GM12878 (cell line): ENCODE measurements around the gene FAM234A. TPM values are rescaled to one million over a fixed set of nuclear protein-coding genes. Genes with fewer than 3 reads are reported as not detected.

Experiments
- ATF7 ChIP-seq: fragments of 450-650 bp; IDR thresholded peaks from 2 replicates; pipeline ENCODE4 v1.6.1; 2016; ENCODE audit warnings: low read depth, mild to moderate bottlenecking
- BACH1 ChIP-seq: fragments of 450-650 bp; IDR thresholded peaks from 2 replicates; pipeline ENCODE4 v1.6.1; 2017; ENCODE audit warnings: mild to moderate bottlenecking, borderline replicate concordance
- BRCA1 ChIP-seq: IDR thresholded peaks from 2 replicates; pipeline ENCODE4 v1.6.1; 2011; ENCODE audit warnings: low read depth, low read length, improper control_type of control experiment
- EED ChIP-seq: sonication (generic); IDR thresholded peaks from 2 replicates; pipeline ENCODE4 v1.6.1; 2016; ENCODE audit warnings: antibody characterized with exemption, low read depth
- EP300 ChIP-seq, 2 experiments: fragments of 150-350 bp in 1 of 2; IDR thresholded peaks; 2 replicates each; pipeline ENCODE4 v1.6.1; 2011 to 2012; ENCODE audit warnings: low read depth in 2 of 2, low read length in 2 of 2, borderline replicate concordance in 1 of 2, improper control_type of control experiment in 1 of 2, inconsistent platforms in 1 of 2; ENCODE audit not compliant: control insufficient read depth in 1 of 2
- FOXK2 ChIP-seq: fragments of 450-650 bp; IDR thresholded peaks from 2 replicates; pipeline ENCODE4 v1.6.1; 2017; ENCODE audit warnings: mild to moderate bottlenecking, moderate library complexity
- HCFC1 ChIP-seq: fragments of 150-350 bp; IDR thresholded peaks from 2 replicates; pipeline ENCODE4 v1.6.1; 2014; ENCODE audit warnings: low read length
- HDAC6 ChIP-seq: fragments of 200-600 bp; sonication (generic); IDR thresholded peaks from one replicate; pipeline ENCODE4 v1.8.0; 2017; ENCODE audit warnings: antibody characterized with exemption; ENCODE audit not compliant: unreplicated experiment
- IKZF2 ChIP-seq, 2 experiments: fragments of 450-650 bp; IDR thresholded peaks; 2 replicates each; pipeline ENCODE4 v1.6.1; 2017; ENCODE audit warnings: mild to moderate bottlenecking in 2 of 2, moderate library complexity in 2 of 2
- JUND ChIP-seq: IDR thresholded peaks from 2 replicates; pipeline ENCODE4 v1.6.1; 2012; ENCODE audit warnings: low read depth, mild to moderate bottlenecking, low read length, improper control_type of control experiment, moderate library complexity
- KLF5 ChIP-seq: fragments of 450-650 bp; IDR thresholded peaks from 2 replicates; pipeline ENCODE4 v1.6.1; 2014; ENCODE audit warnings: mild to moderate bottlenecking; ENCODE audit not compliant: partially characterized antibody
- LARP7 ChIP-seq: fragments of 450-650 bp; IDR thresholded peaks from 2 replicates; pipeline ENCODE4 v1.6.1; 2017; ENCODE audit warnings: mild to moderate bottlenecking
- MAX ChIP-seq: IDR thresholded peaks from 2 replicates; pipeline ENCODE4 v1.6.1; 2012; ENCODE audit warnings: low read depth, low read length, improper control_type of control experiment
- MEF2A ChIP-seq: IDR thresholded peaks from 2 replicates; pipeline ENCODE4 v1.6.1; 2011; ENCODE audit warnings: low read depth, mild to moderate bottlenecking, low read length, moderate library complexity; ENCODE audit not compliant: insufficient read depth
- MTA3 ChIP-seq: IDR thresholded peaks from 2 replicates; pipeline ENCODE4 v1.6.1; 2012; ENCODE audit warnings: low read length, inconsistent platforms, borderline replicate concordance
- NKRF ChIP-seq: fragments of 450-650 bp; conservative IDR thresholded peaks from 2 replicates; pipeline ENCODE4 v1.6.1; 2017; ENCODE audit warnings: mild to moderate bottlenecking, moderate library complexity
- NRF1 ChIP-seq: conservative IDR thresholded peaks from 2 replicates; pipeline ENCODE4 v1.6.1; 2011; ENCODE audit warnings: mild to moderate bottlenecking, low read depth, low read length, improper control_type of control experiment
- PAX5 ChIP-seq: IDR thresholded peaks from 2 replicates; pipeline ENCODE4 v1.6.1; 2011; ENCODE audit warnings: low read depth, low read length, borderline replicate concordance
- POLR2A ChIP-seq: IDR thresholded peaks from 2 replicates; pipeline ENCODE4 v1.6.1; 2011; ENCODE audit warnings: low read depth, mild to moderate bottlenecking, low read length
- POU2F2 ChIP-seq: IDR thresholded peaks from 3 replicates; pipeline ENCODE4 v1.6.1; 2011; ENCODE audit warnings: low read depth, mild to moderate bottlenecking, low read length, borderline replicate concordance
- SMAD1 ChIP-seq: fragments of 450-650 bp; IDR thresholded peaks from 2 replicates; pipeline ENCODE4 v1.6.1; 2018; ENCODE audit warnings: mild to moderate bottlenecking, low read depth; ENCODE audit not compliant: partially characterized antibody
- SMARCA5 ChIP-seq: fragments of 450-650 bp; IDR thresholded peaks from 2 replicates; pipeline ENCODE4 v1.6.1; 2017; ENCODE audit warnings: mild to moderate bottlenecking
- SREBF2 ChIP-seq: IDR thresholded peaks from 2 replicates; pipeline ENCODE4 v1.6.1; 2012; ENCODE audit warnings: mild to moderate bottlenecking, low read length
- STAT1 ChIP-seq: fragments of 450-650 bp; conservative IDR thresholded peaks from 2 replicates; pipeline ENCODE4 v1.6.1; 2014; ENCODE audit warnings: antibody characterized with exemption, mild to moderate bottlenecking
- SUPT20H ChIP-seq: IDR thresholded peaks from 2 replicates; pipeline ENCODE4 v1.6.1; 2011; ENCODE audit warnings: low read depth, mild to moderate bottlenecking, low read length, moderate library complexity, borderline replicate concordance; ENCODE audit not compliant: control insufficient read depth
- ZBTB4 ChIP-seq: fragments of 450-650 bp; formaldehyde crosslinking; IDR thresholded peaks from 2 replicates; pipeline ENCODE4 v1.4.0; 2022; ENCODE audit warnings: mild to moderate bottlenecking, moderate library complexity
- ZZZ3 ChIP-seq: IDR thresholded peaks from 2 replicates; pipeline ENCODE4 v1.6.1; 2011; ENCODE audit warnings: low read depth; ENCODE audit not compliant: control insufficient read depth, insufficient read length
- polyA plus RNA-seq, 11 experiments: library from polyadenylated mRNA; depleted of rRNA in 4 of 11; unstranded in 6 of 11; stranded (reverse) in 5 of 11; fragments of >200 nt; fragmentation: Nextera tagmentation in 4 of 11; fragmentation: Illumina TruSeq in 1 of 11; extraction: Ambion mirVana in 4 of 11; extraction: Trizol in 1 of 11; gene quantifications; 1 replicate in 1 of 11; 2 replicates in 10 of 11; pipeline versions ENCODE4 v1.2.1 to v1.2.3, GENCODE V29; 2011 to 2016; ENCODE audit warnings: inconsistent platforms in 2 of 11, missing spikeins in 2 of 11, low read depth in 1 of 11
- total RNA-seq, 4 experiments: library from RNA; depleted of rRNA in 3 of 4; stranded (reverse); fragments of >200 nt in 3 of 4; fragmentation: Illumina TruSeq in 1 of 4; extraction: Trizol in 1 of 4; gene quantifications; 2 replicates each; pipeline versions ENCODE4 v1.2.1 to v1.2.3, GENCODE V29; 2013 to 2021

Gene FAM234A
- total and polyA plus RNA-seq, 10 of the 15 experiments (the other 5 are each of a cell fraction or from before 2014, with no cell fraction given), result 1.6 to 37.6 (median 17.3) TPM

GRCh38 chr16:228852-229730 is 5.5 kb upstream of the FAM234A start, which contains the start of gene LUC7L (continued):
- TF ChIP-seq KLF5 (peak; percentile 73), SREBF2 (no peak), ZBTB4 (CRISPR knock-in tag) (no peak), MTA3 (no peak), JUND (no peak), IKZF2 (IDR thresholded peaks at IDR 0.05) (no peak), ZZZ3 (no peak), EED (no peak), SUPT20H (no peak), SMARCA5 (peak; percentile 77; the same call in 1 of the 2 replicates), BRCA1 (no peak), NRF1 (peak; percentile 66), MAX (peak; percentile 90), HCFC1 (peak; percentile 97), LARP7 (peak; percentile 95), POLR2A (peak; percentile 100), HDAC6 (no peak), STAT1 (peak; percentile 63; the same call in 1 of the 2 replicates), NKRF (peak; percentile 92), SMAD1 (peak; percentile 56), EP300 (IDR thresholded peaks at IDR 0.05; ENCODE audit: borderline replicate concordance in 1 of 2, control insufficient read depth in 1 of 2, low read depth in 2 of 2, low read length in 2 of 2) (no peak), ATF7 (no peak), FOXK2 (no peak), BACH1 (peak; percentile 93), PAX5 (no peak), POU2F2 (peak; percentile 82; the same call in 2 of the 3 replicates), MEF2A (no peak)
